ELR (cell line): ENCODE results near the gene FKBP8.

Experiments used
- DNase-seq: peaks from one replicate; pipeline ENCODE4 v3.0.0-alpha.2; 2015; ENCODE audit warnings: low read depth

FKBP8 gene

GRCh38 chr19:18483119-18483890 lies 60.1 kb downstream of the FKBP8 start:
- DNase-seq: no peak
